Stomach (tissue), 4 donors: ENCODE results near the gene PARS2.

Source experiments
- POLR2A ChIP-seq, 4 donors: fragments of 450-650 bp; IDR thresholded peaks; one replicate each; pipeline ENCODE4 v1.6.1; 2016; ENCODE audit warnings: antibody characterized with exemption in 4 of 4, control low read depth in 2 of 4, mild to moderate bottlenecking in 1 of 4, moderate library complexity in 1 of 4
- TF ChIP-seq, protein P1 (sequence below), 7 experiments: fragments of 450-650 bp in 4 of 7; fragments of 200-600 bp in 3 of 7; sonication (generic) in 3 of 7; IDR thresholded peaks; one replicate each; pipeline ENCODE4 v1.5.1; 2016 to 2019; ENCODE audit warnings: antibody characterized with exemption in 7 of 7, control low read depth in 2 of 7, mild to moderate bottlenecking in 1 of 7

DNA sequence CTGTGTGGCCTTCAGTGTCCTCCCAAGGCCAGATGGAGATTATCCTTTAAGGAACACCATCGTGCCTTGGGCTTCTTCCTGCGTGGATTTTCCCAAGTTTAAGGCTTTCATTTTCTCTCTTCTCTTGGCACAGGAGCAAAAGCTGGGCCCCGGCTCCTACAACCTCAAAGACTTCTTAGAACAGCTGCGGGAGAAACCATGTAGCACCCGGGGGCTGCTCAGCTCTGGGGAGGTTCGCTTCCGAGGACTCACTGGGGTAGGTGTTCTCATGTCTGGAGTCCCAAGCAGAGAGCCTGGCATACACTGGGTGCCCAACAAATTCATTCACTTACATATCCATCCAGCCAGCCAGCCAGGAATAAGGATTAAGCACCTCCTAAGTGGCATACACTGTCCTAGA lies 43.4 kb upstream of the PARS2 start:
- TF ChIP-seq, protein P1, sequence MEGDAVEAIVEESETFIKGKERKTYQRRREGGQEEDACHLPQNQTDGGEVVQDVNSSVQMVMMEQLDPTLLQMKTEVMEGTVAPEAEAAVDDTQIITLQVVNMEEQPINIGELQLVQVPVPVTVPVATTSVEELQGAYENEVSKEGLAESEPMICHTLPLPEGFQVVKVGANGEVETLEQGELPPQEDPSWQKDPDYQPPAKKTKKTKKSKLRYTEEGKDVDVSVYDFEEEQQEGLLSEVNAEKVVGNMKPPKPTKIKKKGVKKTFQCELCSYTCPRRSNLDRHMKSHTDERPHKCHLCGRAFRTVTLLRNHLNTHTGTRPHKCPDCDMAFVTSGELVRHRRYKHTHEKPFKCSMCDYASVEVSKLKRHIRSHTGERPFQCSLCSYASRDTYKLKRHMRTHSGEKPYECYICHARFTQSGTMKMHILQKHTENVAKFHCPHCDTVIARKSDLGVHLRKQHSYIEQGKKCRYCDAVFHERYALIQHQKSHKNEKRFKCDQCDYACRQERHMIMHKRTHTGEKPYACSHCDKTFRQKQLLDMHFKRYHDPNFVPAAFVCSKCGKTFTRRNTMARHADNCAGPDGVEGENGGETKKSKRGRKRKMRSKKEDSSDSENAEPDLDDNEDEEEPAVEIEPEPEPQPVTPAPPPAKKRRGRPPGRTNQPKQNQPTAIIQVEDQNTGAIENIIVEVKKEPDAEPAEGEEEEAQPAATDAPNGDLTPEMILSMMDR (IDR thresholded peaks at IDR 0.05): no peak
- TF ChIP-seq POLR2A (IDR thresholded peaks at IDR 0.05): no peak
